ENCODE measurements around the gene PDZD2.

PDZD2 gene

GRCh38 chr5:31889001-31889561 lies 250.2 kb downstream of the PDZD2 start:
- no peak for DNase-seq

- DNase-seq, result no peak
Measured at GRCh38 chr5:31890046-31890445, 251.1 kb downstream of the PDZD2 start.

- no peak for DNase-seq
Measured at GRCh38 chr5:31894141-31894540, 255.2 kb downstream of the PDZD2 start.

- DNase-seq, result no peak
Measured at GRCh38 chr5:31895199-31895820, 256.4 kb downstream of the PDZD2 start.

GRCh38 chr5:31898036-31898632 lies 259.2 kb downstream of the PDZD2 start:
- no peak for DNase-seq

- DNase-seq, result no peak
Measured at GRCh38 chr5:31900296-31900865, 261.4 kb downstream of the PDZD2 start.

- no peak for DNase-seq
Measured at GRCh38 chr5:31901807-31902530, 263.0 kb downstream of the PDZD2 start.

GRCh38 chr5:31908396-31908795 lies 269.5 kb downstream of the PDZD2 start:
- no peak for DNase-seq

- no peak for DNase-seq
Measured at GRCh38 chr5:31909073-31909472, 270.1 kb downstream of the PDZD2 start.

GRCh38 chr5:31911291-31912265 lies 272.6 kb downstream of the PDZD2 start:
- DNase-seq, result no peak

GRCh38 chr5:31913808-31914207 lies 274.9 kb downstream of the PDZD2 start:
- no peak for DNase-seq

- DNase-seq, result no peak
Measured at GRCh38 chr5:31916327-31916726, 277.4 kb downstream of the PDZD2 start.

GRCh38 chr5:31918739-31919138 lies 279.8 kb downstream of the PDZD2 start:
- DNase-seq, result no peak

GRCh38 chr5:31921852-31922305 lies 282.9 kb downstream of the PDZD2 start:
- no peak for DNase-seq

- DNase-seq, result no peak
Measured at GRCh38 chr5:31924005-31924404, 285.1 kb downstream of the PDZD2 start.

- no peak for DNase-seq
Measured at GRCh38 chr5:31931874-31932273, 292.9 kb downstream of the PDZD2 start.

- no peak for DNase-seq
Measured at GRCh38 chr5:31934156-31934555, 295.2 kb downstream of the PDZD2 start.

- DNase-seq, result no peak
Measured at GRCh38 chr5:31935496-31936369, 296.8 kb downstream of the PDZD2 start.

GRCh38 chr5:31936683-31937082 lies 297.8 kb downstream of the PDZD2 start:
- no peak for DNase-seq

GRCh38 chr5:31937226-31937625 lies 298.3 kb downstream of the PDZD2 start:
- DNase-seq, result no peak

GRCh38 chr5:31937703-31938102 lies 298.8 kb downstream of the PDZD2 start:
- no peak for DNase-seq

All from cortex of kidney (tissue), 1 donor.